Epithelial cell of prostate (primary cell): ENCODE measurements around the gene PCDHGA1.

Source experiments
- DNase-seq: peaks from one replicate; pipeline ENCODE4 v3.0.0-alpha.2; 2011; ENCODE audit warnings: low read depth, low spot score
- H3K27ac ChIP-seq: fragments of 450-650 bp; 2 replicates; pipeline ENCODE4 v1.5.1; 2017; ENCODE audit warnings: mild to moderate bottlenecking

The PCDHGA1 gene

GRCh38 chr5:141508798-141509611 lies 178.7 kb downstream of the PCDHGA1 start:
- DNase-seq = no peak

GRCh38 chr5:141510160-141510559 lies 179.8 kb downstream of the PCDHGA1 start:
- DNase-seq = no peak
- H3K27ac ChIP-seq = peak overlapping the region; percentile 94

More at GRCh38 chr5:141508798-141509611, 178.7 kb downstream of the PCDHGA1 start:
- peak overlapping the region; percentile 94 for H3K27ac ChIP-seq

DNA sequence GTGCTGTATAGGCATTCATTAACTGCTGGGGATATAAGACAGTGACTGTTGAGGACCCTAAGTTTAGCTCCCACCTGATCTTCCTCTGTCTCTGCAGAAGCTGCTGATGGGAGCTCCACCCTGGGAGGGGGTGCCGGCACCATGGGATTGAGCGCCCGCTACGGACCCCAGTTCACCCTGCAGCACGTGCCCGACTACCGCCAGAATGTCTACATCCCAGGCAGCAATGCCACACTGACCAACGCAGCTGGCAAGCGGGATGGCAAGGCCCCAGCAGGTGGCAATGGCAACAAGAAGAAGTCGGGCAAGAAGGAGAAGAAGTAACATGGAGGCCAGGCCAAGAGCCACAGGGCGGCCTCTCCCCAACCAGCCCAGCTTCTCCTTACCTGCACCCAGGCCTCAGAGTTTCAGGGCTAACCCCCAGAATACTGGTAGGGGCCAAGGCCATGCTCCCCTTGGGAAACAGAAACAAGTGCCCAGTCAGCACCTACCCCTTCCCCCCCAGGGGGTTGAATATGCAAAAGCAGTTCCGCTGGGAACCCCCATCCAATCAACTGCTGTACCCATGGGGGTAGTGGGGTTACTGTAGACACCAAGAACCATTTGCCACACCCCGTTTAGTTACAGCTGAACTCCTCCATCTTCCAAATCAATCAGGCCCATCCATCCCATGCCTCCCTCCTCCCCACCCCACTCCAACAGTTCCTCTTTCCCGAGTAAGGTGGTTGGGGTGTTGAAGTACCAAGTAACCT lies 180.7 kb downstream of the PCDHGA1 start:
- DNase-seq = no peak
- H3K27ac ChIP-seq = no peak overlapping the region

DNA sequence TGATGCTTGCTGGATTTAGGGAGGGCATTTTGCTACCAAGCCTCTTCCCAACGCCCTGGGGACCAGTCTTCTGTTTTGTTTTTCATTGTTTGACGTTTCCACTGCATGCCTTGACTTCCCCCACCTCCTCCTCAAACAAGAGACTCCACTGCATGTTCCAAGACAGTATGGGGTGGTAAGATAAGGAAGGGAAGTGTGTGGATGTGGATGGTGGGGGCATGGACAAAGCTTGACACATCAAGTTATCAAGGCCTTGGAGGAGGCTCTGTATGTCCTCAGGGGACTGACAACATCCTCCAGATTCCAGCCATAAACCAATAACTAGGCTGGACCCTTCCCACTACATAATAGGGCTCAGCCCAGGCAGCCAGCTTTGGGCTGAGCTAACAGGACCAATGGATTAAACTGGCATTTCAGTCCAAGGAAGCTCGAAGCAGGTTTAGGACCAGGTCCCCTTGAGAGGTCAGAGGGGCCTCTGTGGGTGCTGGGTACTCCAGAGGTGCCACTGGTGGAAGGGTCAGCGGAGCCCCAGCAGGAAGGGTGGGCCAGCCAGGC lies 181.5 kb downstream of the PCDHGA1 start:
- peak overlapping the region; percentile 97 for H3K27ac ChIP-seq
- no peak for DNase-seq

- no peak for DNase-seq
- H3K27ac ChIP-seq = peak overlapping the region; percentile 97
Observed at GRCh38 chr5:141512390-141512910, 182.1 kb downstream of the PCDHGA1 start.

DNA sequence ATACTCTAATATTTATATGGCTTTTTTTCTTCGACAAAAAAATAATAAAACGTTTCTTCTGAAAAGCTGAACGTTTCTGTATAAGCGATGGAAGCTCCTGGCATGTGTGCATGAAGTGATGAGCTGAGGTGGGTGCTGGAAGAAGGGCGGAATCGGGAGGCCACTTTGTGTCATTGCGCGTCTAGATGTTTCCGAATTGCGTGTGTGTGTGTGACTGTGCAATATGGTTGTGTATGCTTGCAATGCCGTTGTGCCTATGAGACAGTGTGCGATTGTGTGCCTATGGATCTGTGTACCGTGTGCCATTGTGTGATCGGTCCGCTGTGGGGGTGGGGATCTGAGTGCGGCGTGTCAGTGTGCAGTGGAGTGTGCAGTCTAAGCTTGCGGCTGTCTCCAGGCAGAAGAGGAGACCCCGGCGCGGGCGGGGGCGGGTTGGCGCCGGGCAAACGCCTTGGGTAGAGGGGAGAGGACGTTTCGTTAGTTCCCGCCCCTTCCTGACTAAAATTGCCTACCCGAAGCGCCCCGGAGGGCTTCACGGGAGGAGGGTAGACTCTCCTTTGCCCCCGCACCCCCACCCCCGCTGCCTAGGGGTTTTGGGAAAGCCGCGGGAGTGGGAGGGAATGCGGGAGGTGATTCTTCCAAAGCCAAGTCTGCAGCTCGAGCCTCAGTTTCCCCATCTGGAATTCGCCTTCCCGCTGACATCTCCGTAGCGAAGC lies 182.8 kb downstream of the PCDHGA1 start:
- no peak for DNase-seq
- H3K27ac ChIP-seq = peak overlapping the region; percentile 97

DNA sequence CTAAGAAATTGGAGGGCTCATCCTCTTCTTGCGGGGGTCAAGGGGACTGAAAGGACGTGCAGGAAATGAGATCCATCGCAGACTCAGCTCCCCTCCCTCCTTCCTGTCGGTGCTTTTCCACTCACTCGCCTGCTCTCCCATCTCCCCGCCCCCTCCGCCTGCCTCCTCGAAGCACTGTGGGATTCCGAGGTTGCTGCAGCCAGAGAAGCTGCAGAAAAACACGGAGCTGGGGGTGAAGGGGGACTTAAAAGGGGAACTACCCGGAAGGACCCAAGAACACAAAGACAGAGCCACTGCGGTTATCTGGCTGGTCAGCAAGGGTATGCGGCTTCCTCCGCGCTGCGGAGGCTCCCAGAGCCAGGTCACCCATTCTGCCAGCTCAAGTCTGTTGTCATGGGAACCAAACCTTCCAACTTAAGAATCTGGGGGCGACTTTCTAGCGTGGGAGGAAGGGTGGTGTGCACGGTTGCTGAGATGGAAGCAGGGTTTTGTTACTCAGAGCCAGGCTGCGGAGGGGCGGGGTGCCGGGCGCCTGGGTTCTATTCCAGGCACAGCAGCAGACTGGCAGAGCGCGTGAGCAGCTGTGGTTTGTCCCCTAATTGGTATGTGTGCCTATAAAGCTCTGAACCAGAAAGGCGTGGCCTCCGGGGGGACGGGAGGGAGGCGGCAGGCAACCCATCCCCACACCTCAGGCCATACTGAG lies 183.5 kb downstream of the PCDHGA1 start:
- peak overlapping the region; percentile 97 for H3K27ac ChIP-seq
- DNase-seq = no peak

DNA sequence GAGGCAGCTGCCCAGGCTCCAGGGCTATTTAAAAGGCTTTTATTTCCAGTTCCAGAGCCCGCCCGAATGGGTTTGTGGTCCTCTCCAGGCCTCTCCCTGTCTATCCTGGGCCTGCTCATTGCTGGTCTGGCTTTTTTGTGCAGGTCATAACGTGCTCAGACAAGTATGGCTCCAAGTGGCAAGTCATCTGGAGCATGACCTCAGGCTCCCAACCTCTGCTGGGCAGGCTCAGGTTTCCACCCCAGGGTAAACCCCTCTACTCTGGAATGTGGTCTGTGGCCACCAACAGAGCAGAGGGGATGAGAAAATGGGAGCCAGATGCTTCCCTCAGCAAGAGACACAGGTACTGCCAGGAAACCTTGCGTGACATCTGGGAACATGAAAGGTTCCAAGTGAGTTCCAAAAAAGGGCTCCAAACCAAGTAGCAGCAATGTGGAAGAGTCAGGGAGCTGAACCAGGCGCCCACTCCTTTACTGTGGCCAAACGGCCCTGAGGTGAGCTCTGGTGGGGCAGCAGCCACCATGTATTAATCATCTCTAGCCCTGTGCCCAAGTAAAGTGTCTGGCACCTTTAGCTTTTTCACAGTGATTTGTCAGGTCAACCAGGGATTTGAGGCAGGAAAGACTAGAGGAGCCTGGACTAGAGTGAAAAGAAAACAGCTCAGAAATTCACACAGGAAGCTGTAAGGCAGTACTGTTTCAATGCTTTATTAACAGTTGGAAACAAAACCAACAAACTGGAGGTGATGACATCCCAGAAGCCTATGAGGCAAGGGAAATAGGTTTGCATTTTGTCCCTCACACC lies 184.2 kb downstream of the PCDHGA1 start:
- peak; percentile 88 for DNase-seq
- H3K27ac ChIP-seq = peak overlapping the region; percentile 97

- H3K27ac ChIP-seq = peak overlapping the region; percentile 97
- no peak for DNase-seq
Observed at GRCh38 chr5:141515141-141515540, 184.8 kb downstream of the PCDHGA1 start.

GRCh38 chr5:141515946-141516671 lies 185.8 kb downstream of the PCDHGA1 start:
- H3K27ac ChIP-seq = peak overlapping the region; percentile 97
- no peak for DNase-seq

DNA sequence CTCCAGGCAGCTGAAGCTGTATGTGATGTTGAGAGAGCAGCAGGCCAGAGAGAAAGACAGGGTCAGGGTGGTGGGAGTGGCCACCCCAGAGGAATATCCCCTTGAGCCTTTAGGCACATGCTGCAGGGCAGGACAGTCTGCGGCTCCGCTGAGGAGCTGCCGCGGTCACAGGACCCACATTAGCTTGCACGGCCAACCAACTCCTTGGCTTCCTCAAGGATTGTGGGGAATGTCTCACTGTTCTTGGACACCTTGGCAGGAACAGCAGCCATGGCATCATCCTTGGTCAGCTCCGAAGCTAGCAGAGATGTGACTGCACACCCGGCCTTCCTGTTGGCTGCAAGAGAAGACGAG lies 186.3 kb downstream of the PCDHGA1 start:
- no peak for DNase-seq

DNA sequence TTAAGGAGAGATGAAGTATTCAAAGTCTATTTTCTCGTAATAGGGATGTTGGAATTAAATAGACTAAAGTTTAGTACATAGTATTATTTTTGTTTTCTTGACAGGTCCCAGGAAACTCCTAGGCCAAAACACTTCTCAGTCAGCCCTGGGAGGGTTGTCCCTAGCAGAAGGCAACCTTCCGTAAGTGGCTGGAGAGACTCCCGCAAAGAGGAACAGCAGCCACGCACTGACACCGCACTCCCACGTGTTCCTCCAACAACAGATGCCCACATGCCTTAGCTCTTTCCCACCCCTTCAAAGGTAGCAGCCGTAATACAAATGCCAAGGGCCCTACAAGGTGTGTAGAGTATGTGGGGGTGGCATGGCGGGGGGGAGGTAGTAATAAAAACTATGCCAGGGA lies 187.0 kb downstream of the PCDHGA1 start:
- DNase-seq = no peak
- peak overlapping the region; percentile 97 for H3K27ac ChIP-seq

More for the DNA sequence above, 186.3 kb downstream of the PCDHGA1 start:
- H3K27ac ChIP-seq = peak overlapping the region; percentile 97

DNA sequence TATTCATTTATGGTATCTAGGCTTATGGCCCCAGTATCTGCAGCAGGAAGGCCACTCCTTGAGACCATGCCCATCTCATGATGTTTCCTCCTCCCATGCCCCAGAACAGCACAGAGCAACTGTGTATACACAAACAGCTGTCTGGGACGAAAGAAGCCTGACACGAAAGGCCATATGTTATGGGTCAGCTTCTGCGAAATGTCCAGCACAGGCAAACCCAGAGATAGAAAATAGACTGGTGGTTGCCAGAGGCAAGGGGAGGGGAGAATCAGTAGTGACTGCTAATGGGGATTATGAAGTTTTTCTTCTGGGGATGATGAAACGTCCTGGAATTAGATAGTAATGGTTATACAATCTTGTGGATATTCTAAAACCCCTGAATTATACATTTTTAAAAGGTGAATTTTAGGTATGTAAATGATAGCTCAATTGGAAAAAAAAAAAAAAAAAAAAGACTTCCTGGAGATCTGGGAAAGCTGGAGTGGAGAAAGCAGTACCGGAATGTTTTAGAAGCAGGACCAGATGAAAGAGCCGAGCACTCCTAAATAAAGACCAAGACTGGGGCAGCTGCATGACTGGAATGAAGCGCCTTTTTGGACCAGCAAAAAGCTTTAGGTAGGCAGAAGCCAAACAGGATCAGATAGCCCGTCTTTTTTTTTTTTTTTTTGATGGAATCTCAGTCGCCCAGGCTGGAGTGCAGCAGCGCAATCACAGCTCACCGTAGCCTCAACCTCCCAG lies 187.7 kb downstream of the PCDHGA1 start:
- no peak for DNase-seq
- peak overlapping the region; percentile 97 for H3K27ac ChIP-seq

DNA sequence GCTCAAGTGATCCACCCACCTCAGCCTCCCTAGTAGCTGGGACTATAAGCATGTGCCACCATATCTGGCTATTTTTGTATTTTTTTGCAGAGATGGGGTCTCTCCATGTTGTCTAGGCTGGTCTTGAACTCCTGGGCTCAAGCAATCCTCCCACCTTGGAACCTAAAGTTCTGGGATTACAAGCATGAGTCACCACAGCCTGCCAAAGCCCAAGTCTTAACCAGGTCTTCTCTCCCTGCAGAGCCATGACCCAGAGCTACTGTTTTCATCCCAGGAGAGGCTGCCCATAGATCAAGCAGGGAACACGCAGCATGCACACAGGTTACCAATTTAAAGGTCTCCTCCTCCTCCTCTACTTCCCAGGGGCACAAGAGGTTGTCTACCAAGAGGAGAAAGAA lies 188.3 kb downstream of the PCDHGA1 start:
- no peak for DNase-seq
- peak overlapping the region; percentile 97 for H3K27ac ChIP-seq

DNA sequence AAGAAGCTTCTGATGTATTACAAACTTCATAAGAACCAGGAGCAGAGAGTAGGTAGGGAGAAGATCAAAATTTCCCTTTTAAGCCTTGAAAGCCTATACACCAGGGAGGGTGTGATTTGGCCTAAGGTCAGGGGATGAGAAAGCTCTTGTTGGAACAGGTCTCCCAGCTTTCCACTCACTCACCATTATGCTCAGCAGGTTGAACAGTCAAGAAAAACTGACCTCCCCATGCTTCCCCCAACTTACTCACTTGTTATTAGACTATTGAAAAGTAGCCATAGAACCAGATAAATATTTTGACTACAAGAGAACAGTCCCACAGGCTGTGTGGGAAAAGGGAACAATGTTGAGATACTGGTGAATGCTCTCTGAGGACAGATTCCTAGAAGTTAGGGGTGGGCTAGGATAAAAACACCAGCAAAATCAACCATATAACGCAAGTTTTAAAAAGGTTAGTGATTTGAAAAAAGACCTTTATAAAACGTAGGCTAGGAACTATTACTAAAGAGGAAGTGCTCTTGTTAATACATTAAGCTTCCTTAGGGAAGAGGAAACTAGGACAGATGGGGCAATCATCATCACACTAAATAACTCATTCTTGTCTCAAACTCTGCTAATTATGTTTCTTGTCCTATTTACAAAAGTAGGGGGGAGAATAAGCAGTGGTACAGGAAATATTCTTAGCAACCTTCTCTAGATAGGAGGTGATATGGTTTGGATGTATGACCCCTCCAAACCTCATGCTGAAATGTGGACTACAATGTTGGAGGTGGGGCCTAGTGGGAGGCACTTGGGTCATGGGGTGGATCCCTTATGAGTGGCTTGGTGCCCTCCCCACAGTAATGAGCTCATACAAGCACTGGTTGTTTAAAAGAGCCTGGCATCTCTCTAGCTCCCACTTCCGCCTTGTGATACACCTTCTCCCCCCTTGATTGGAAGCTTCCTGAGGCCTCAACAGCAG lies 189.6 kb downstream of the PCDHGA1 start:
- peak overlapping the region; percentile 97 for H3K27ac ChIP-seq
- DNase-seq = no peak

DNA sequence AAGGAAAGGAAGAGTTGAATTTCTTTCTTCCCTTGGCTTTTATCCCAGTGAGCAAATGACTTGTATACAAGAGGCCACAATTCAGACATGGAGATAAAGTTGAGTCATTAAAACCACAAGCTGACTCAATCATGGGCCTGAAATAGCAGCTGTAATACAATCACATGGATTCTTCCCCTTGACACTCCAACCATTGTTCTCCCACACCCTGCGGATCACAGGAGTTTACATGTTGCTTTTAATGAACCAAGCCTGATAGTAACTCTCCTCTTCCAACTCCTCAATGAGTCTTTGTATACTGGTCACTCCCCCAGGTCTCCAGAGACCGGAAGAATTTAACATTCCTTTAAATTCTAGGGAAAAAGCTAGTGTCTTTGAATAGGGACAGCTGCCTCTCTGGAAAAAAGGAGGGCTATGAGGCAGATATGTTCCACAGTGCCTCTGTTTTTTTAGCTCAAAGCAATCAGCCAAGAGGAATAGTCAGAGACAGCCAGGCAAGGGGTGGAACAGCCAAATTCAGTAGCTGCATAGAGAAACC lies 191.0 kb downstream of the PCDHGA1 start:
- peak overlapping the region; percentile 97 for H3K27ac ChIP-seq
- peak; percentile 98 for DNase-seq
